Gastroesophageal sphincter (tissue), 4 donors: ENCODE data around the gene CDH20. TPM values are rescaled to one million over a fixed set of nuclear protein-coding genes. Genes with fewer than 3 reads are reported as not detected.

Experiments used
- ATAC-seq: fragments of 150-250 bp; one replicate; pipeline ENCODE4 v1.9.1; 2016; ENCODE audit warnings: mild to moderate bottlenecking, moderate library complexity
- H3K27ac ChIP-seq, 4 donors: fragments of 200-600 bp; sonication (generic) in 3 of 4; 1 replicate in 3 of 4; 2 replicates in 1 of 4; pipeline ENCODE4 v1.5.1; 2016 to 2019
- H3K27me3 ChIP-seq: fragments of 200-600 bp; sonication (generic); one replicate; pipeline ENCODE4 v1.5.1; 2019
- H3K36me3 ChIP-seq, 2 donors: fragments of 200-600 bp; sonication (generic); one replicate each; pipeline ENCODE4 v1.5.1; 2019; ENCODE audit warnings: control low read depth in 1 of 2
- H3K4me1 ChIP-seq, 3 donors: fragments of 200-600 bp; sonication (generic); 1 replicate in 2 of 3; 2 replicates in 1 of 3; pipeline ENCODE4 v1.5.1; 2016 to 2019; ENCODE audit warnings: control low read depth in 2 of 3
- H3K4me3 ChIP-seq, 2 donors: fragments of 200-600 bp; sonication (generic); one replicate each; pipeline ENCODE4 v1.5.1; 2019; ENCODE audit warnings: mild to moderate bottlenecking in 1 of 2, moderate library complexity in 1 of 2
- H3K9me3 ChIP-seq, 3 donors: fragments of 200-600 bp; sonication (generic); one replicate each; pipeline ENCODE4 v1.5.1; 2017 to 2019; ENCODE audit warnings: control low read depth in 2 of 3
- CTCF ChIP-seq, 4 experiments: fragments of 200-600 bp in 2 of 4; fragments of 450-650 bp in 2 of 4; sonication (generic) in 1 of 4; IDR thresholded peaks; one replicate each; pipeline ENCODE4 v1.5.1; 2017 to 2019; ENCODE audit warnings: antibody characterized with exemption in 4 of 4, mild to moderate bottlenecking in 2 of 4, moderate library complexity in 2 of 4
- EP300 ChIP-seq: sonication (generic); formaldehyde crosslinking; IDR thresholded peaks from one replicate; pipeline ENCODE4 v1.6.1; 2017; ENCODE audit warnings: antibody characterized with exemption, mild to moderate bottlenecking
- POLR2A ChIP-seq, 2 donors: fragments of 450-650 bp; IDR thresholded peaks; one replicate each; pipeline ENCODE4 v1.6.1; 2017; ENCODE audit warnings: antibody characterized with exemption in 2 of 2, mild to moderate bottlenecking in 2 of 2, moderate library complexity in 1 of 2
- POLR2AphosphoS5 ChIP-seq: sonication (generic); formaldehyde crosslinking; IDR thresholded peaks from one replicate; pipeline ENCODE4 v1.6.1; 2017; ENCODE audit warnings: antibody characterized with exemption
- WGBS, 2 donors: methylation state at CpG; one replicate each; pipeline ENCODE4 v1.1.5; 2018; ENCODE audit warnings: low coverage in 1 of 2; 5-methylcytosine and 5-hydroxymethylcytosine counted together
- total RNA-seq, 4 donors: library from RNA; depleted of rRNA; stranded (reverse); fragments of >200 nt; gene quantifications; one replicate each; pipeline ENCODE4 v1.1.0, GENCODE V29; 2016

Gene CDH20
- total RNA-seq, 4 donors from 2014 or later: 1.1 to 1.6 TPM; not detected in 2

- Histone ChIP-seq H3K4me1 (no peaks in the 10 kb centered on the region), H3K4me3 (no peak overlapping the region), H3K36me3 (no peaks in the 10 kb centered on the region), H3K27me3 (no peaks in the 10 kb centered on the region), H3K27ac (peak overlapping the region in 1 of 4 donors; percentile 35), H3K9me3 (no peaks in the 10 kb centered on the region)
- no peak for ATAC-seq
- 38 to 82% methylated on average over 3 to 4 of the region's 4 CpGs for WGBS, 2 donors
- no peak for TF ChIP-seq POLR2A (IDR thresholded peaks at IDR 0.05)
- no peak for TF ChIP-seq POLR2AphosphoS5
Measured at GRCh38 chr18:61459896-61460648, 126.8 kb downstream of the CDH20 start.

DNA sequence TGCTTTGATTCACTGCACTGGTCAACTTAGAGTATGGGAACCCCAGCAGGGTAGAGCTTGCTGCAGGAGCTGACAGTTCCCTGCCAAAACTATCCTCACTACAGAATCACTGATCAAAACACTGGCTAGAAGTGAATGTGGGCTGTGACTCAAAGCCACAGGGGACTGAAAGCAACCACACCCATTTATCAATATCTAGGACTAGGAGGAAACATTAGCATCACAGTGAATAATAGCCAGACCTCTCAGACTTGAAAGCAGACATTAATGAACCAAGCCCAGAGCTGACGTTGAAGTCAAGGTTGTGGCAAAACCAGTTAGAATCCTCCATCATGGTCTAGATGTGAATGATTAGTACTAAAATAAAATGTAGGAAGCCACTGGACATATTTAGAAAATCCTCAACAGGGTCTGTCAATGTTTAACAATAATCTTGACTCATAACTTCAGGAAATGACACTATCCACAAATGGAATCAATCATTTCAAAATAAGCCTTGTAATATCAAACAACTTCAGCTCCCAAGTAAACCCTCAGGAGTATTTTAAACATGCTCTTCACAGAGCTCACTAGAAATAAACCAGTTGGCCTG is 131.4 kb downstream of the CDH20 start:
- Histone ChIP-seq H3K4me3 (no peak overlapping the region), H3K36me3 (no peaks in the 10 kb centered on the region), H3K27ac (no peak overlapping the region), H3K27me3 (no peaks in the 10 kb centered on the region), H3K9me3 (no peaks in the 10 kb centered on the region), H3K4me1 (no peaks in the 10 kb centered on the region)
- WGBS, 2 donors: 10 to 14% methylated on average over 1 of the region's 1 CpG
- no peak for TF ChIP-seq POLR2AphosphoS5
- no peak for TF ChIP-seq CTCF (IDR thresholded peaks at IDR 0.05)
- no peak for TF ChIP-seq EP300
- ATAC-seq: no peak

GRCh38 chr18:61466736-61467135 is 133.5 kb downstream of the CDH20 start:
- Histone ChIP-seq H3K4me3 (no peak overlapping the region), H3K36me3 (no peaks in the 10 kb centered on the region), H3K27ac (no peak overlapping the region), H3K9me3 (no peaks in the 10 kb centered on the region), H3K27me3 (no peaks in the 10 kb centered on the region), H3K4me1 (no peaks in the 10 kb centered on the region)
- WGBS, 2 donors: 94 to 97% methylated on average over 3 of the region's 3 CpGs
- TF ChIP-seq POLR2AphosphoS5: no peak
- TF ChIP-seq EP300: no peak
- no peak for TF ChIP-seq POLR2A (IDR thresholded peaks at IDR 0.05)
- no peak for ATAC-seq

DNA sequence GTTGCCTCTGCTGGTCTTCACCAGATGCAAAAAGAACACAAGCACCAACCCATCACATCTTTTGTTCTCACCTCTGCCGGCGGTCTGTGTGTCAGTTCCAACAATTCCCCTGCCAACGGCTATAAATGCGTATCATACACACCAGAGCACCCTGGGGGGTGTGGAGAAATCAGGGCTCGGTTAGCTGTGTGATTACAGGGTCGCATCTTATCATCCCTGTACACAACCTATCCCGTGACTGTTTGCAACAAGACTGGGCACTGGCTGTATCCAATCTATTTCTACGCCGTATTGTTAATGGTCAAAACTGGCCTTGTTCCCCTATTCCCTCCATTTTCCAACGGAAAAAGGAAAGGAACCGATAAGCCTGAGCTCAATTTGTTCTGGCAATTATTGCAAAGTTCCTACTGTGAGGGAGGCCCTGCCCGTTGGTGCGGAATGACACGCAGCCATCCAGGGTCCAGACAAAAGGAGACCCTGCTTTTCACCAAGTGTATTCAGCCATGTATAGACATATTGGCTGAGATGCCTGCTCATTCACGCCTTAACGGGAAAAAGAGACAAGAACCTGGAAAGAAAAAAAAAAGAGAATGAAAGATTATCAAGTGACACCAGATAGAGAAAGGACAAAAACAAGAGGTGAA is 136.9 kb downstream of the CDH20 start:
- no peaks in the 10 kb centered on the region for H3K4me1 ChIP-seq
- H3K9me3 ChIP-seq: no peaks in the 10 kb centered on the region
- H3K27ac ChIP-seq: no peak overlapping the region
- no peak overlapping the region for H3K4me3 ChIP-seq
- TF ChIP-seq POLR2AphosphoS5 (no peak), EP300 (no peak), POLR2A (IDR thresholded peaks at IDR 0.05) (no peak), CTCF (IDR thresholded peaks at IDR 0.05) (no peak)
- WGBS, 2 donors: 83 to 88% methylated on average over 14 to 16 of the region's 16 CpGs
- H3K27me3 ChIP-seq: peaks cover 9% of the 10 kb centered on the region
- no peak for ATAC-seq
- H3K36me3 ChIP-seq: no peaks in the 10 kb centered on the region

DNA sequence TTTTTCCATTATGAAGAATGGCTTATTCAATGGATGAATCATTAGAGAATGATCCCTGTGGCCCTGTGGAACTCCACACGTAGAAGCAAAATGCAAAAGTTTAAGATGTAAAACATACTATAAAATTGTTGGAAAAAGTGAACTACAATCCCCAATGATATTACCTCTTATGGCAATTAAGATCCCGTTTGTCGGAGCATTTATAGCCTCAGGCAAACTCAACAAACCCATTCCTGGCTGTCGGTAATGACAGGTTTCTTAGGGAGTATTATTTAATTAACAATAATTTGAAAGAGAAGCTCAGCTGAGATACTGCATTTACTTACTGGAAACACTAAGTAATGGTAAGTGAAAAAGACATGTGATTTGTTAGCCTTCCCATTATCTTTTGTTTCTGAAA is 138.3 kb downstream of the CDH20 start:
- H3K27me3 ChIP-seq: peaks cover 10% of the 10 kb centered on the region
- no peaks in the 10 kb centered on the region for H3K36me3 ChIP-seq
- H3K4me1 ChIP-seq: no peaks in the 10 kb centered on the region
- H3K27ac ChIP-seq: no peak overlapping the region
- TF ChIP-seq EP300 (no peak), POLR2A (IDR thresholded peaks at IDR 0.05) (no peak), CTCF (IDR thresholded peaks at IDR 0.05) (no peak), POLR2AphosphoS5 (no peak)
- WGBS, 2 donors: 78 to 83% methylated on average over 4 of the region's 4 CpGs
- H3K9me3 ChIP-seq: no peaks in the 10 kb centered on the region
- no peak overlapping the region for H3K4me3 ChIP-seq
- ATAC-seq: no peak
